Superior temporal gyrus (tissue), 1 donor: ENCODE measurements around the gene RPS19BP1.

Experiments
- DNase-seq: peaks from one replicate; pipeline ENCODE4 v3.0.0-alpha.2; 2016; ENCODE audit errors: extremely low spot score

Gene RPS19BP1

GRCh38 chr22:39532215-39533073 lies at the start of gene RPS19BP1:
Gene RPS19BP1, minus strand, starts transcription at chr22:39532748. Its CDS starts 10 bp downstream, at chr22:39532738.
- peak; percentile 100 for DNase-seq

- no peak for DNase-seq
Measured at GRCh38 chr22:39581303-39581702, 48.8 kb upstream of the RPS19BP1 start.

- no peak for DNase-seq
Measured at GRCh38 chr22:39580795-39581194, 48.2 kb upstream of the RPS19BP1 start.

DNA sequence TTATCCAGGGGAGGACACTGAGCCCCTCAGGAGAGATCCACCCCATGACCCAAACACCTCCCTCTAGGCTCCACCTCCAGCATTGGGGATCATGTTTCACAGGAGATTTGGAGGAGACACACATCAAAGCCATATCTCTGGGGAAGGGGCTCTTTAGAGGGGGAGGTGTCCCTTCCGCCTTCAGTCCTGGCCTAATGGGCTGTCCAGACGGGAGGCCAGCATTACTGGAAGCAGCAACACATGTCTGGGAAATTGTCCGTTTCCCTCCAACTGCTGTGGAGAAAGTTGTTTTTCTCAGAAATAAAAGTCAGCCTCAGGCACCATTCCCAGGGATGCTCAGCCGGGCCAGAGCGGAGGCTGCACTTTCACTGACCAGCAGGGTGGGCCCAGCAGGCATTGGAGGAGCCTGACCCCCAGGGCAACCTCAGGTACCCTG lies 47.5 kb upstream of the RPS19BP1 start:
- no peak for DNase-seq

- no peak for DNase-seq
Measured at GRCh38 chr22:39577900-39578299, 45.4 kb upstream of the RPS19BP1 start.

DNA sequence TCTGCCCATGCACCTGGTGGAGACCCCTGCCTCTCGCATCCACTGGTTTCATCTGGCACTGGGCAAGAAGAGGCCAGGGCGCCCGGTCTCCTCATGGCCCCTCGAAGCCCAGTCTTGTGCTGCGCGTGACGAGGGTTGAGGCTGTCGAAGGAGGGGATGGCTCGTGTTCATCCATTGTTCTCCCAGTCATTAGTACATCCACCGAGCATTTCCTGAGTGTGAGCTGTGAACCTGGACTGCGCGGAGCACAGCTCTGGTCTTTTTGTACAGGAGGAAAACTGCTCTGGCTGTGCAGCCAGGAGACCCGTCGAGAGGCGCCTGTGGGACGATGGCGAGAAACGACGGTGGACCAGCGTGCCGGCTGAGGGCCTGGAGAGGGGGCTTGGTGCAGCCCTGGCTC lies 44.8 kb upstream of the RPS19BP1 start:
- no peak for DNase-seq

- DNase-seq, result no peak
Measured at GRCh38 chr22:39576027-39576426, 43.5 kb upstream of the RPS19BP1 start.

DNA sequence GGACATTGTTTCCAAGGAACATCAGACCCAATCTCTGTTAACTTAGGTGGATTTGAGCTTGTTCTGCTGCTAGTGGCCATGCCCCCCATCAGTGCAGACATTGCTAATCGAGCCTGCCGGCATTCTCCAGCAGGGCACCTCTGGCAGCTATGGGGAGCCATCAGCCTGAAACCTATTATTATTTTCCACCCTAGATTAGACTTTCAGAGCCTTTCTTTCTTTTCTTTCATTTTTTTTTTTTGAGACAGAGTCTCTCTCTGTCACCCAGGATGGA lies 42.9 kb upstream of the RPS19BP1 start:
- no peak for DNase-seq

GRCh38 chr22:39574779-39575551 lies 42.4 kb upstream of the RPS19BP1 start:
- no peak for DNase-seq

- DNase-seq, result no peak
Measured at GRCh38 chr22:39571538-39571937, 39.0 kb upstream of the RPS19BP1 start.

DNA sequence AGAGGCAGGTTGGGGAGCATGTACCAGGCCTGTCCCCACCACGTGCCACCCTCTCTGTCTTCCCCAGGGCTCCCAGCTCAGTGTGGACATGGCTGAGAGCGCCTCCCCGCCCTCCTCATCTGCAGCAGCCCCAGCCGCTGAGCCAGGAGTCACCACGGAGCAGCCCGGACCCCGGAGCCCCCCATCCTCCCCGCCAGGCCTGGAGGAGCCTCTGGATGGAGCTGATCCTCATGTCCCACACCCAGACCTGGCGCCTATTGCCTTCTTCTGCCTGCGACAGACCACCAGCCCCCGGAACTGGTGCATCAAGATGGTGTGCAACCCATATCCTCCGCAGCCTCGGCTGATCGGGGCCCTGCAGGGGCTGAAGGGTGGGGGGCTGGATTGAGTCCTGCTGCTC lies 38.1 kb upstream of the RPS19BP1 start, which contains the start of gene CACNA1I:
Gene CACNA1I (plus strand): TSS at position 89 of the 400 bp plus-strand sequence. CDS start 0 bp downstream, at position 89.
- no peak for DNase-seq

- DNase-seq, result no peak
Measured at GRCh38 chr22:39570226-39570625, 37.7 kb upstream of the RPS19BP1 start.

GRCh38 chr22:39569066-39569465 lies 36.5 kb upstream of the RPS19BP1 start:
- no peak for DNase-seq

DNA sequence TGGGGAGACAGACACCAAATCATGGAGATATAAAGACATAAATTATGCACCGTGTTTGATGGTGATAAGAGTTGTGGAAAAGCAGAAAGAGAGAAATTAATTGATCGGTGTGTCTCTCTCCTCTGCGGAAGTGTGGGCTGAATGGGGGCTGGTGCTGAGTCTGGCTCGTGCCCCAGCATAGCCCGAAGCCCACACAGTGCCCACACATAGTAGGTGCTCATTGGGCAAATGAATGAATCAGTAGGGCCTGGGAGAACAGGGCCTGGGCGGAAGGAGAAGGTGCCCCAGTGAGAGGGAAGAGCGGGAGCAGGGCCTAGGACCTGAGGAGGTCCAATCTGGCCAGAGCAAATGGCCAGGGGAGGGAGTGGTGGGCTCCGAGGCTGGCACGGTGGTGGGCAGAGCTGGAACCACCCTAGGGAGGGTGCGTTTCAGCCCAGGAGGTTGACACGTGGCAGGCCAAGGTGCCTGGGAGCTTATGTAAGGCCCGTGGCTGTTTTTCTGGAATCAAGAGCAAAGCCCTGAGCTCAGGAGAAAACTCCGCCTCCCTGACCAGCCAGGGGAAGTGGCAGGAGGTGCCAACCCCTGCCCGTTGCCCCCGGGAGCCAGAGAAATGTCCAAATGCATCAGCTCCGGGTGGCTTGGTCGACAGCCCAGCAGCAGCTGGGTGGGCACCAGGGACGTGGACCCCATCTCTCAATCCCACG lies 35.9 kb upstream of the RPS19BP1 start:
- DNase-seq, result no peak

GRCh38 chr22:39567135-39567946 lies 34.8 kb upstream of the RPS19BP1 start:
- DNase-seq, result no peak

GRCh38 chr22:39565414-39565944 lies 32.9 kb upstream of the RPS19BP1 start:
- no peak for DNase-seq

DNA sequence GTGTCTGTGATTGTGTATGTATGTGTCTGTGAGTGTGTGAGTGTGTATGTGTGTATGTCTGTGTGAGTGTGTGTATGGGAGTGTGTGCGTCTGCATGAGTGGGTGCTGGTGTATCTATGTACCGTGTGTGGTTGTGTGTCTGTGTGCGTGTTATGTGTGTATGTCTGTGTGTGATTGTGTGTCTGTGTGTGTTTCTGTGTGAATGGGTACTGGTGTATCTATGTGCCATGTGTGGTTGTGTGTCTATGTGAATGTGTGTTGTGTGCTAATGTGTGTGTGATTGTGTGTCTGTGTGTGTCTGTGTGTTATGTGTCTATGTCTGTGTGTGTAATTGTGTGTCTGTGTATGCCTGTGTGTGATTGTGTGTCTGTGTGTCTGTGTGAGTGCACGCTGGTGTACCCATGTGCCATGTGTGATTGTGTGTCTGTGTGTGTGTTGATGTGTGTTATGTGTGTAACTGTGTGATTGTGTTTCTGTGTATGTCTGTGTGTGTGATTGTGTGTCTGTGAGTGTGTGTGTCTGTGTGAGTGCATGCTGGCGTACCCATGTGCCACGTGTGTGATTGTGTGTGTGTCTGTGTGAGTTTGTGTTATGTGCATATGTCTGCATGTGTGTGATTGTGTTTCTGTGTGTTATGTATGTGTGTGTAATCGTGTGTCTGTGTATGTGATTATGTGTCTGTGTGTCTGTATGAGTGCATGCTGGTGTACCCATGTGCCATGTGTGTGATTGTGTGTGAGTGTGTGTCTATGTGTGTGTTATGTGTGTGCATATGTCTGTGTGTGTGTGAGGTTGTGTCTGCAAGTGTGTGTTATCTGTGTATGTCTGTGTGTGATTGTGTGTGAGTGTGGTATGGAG lies 31.3 kb upstream of the RPS19BP1 start:
- no peak for DNase-seq

DNA sequence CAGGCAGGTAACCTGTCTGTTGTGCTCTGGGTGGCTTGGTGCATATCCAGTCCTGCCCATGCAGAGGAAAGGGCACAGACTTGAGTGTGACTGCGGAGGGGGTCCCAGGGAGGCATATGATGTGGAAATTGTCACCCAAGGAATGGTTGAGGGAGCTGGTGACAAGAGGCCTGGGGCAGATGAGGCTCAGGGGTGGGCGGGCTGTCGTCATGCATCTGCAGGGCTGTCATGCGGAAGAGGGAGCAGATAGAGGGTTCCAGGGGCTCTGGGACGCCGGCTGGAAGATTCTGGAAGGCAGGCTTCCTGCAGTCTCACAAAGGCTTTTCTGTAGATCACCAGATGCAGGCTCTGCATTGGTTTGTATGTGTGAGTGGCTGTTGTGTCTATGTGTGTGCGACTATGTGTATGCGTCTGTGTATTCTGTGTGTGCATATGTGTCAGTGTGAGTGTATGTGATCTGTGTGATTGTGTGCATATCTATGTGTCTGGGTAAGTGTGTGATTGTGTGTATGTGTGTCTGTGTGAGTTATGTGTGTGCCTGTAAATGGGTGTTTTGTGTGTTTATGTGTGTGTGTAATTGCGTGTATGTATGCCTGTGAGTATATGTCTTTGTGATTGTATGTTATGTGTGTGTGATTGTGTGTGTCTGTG lies 30.4 kb upstream of the RPS19BP1 start:
- DNase-seq, result no peak

DNA sequence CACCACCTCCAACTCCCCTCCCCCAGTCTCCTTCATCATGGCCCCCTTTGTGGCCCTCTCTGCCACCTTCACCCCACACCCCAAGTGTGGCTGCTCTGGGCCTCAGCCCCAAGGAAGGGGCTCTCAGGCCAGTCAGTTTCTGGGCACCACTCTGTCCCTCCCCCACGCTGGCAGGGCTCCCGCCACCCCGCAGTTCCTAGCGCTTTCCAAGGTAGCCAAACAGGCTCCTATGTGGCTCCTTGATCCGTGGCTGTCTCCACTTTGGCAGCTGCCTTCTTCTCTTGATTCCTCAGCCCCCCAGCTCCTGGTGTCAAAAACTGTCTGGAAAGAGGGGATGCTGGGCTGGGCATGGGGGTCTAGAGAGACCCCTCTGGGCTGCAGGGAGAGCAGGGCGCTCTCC lies 27.6 kb upstream of the RPS19BP1 start:
- no peak for DNase-seq
